ENCODE results near the gene VCAM1. TPM values are rescaled to one million over a fixed set of nuclear protein-coding genes. Genes with fewer than 3 reads are reported as not detected.

Gene VCAM1
- total and polyA plus RNA-seq, 2 of the 8 experiments (the other 6 are each of a cell fraction or from before 2014, with no cell fraction given) = 0.21 TPM; not detected in 1

- TF ChIP-seq CTCF (IDR thresholded peaks at IDR 0.05; ENCODE audit: control extremely low read depth in 1 of 3, insufficient read depth in 1 of 3, low read depth in 1 of 3, low read length in 3 of 3) (no peak), KDM1A (IDR thresholded peaks at IDR 0.05; ENCODE audit: borderline replicate concordance, low read length) (no peak), RNF2 (IDR thresholded peaks at IDR 0.05; ENCODE audit: borderline replicate concordance, low read depth, low read length, missing control alignments, poor library complexity, severe bottlenecking) (no peak)
Observed at GRCh38 chr1:100720101-100720500, 559 bp downstream of the VCAM1 start (continued).

Measured in H1 (cell line).